Measurements from ENCODE around the gene PEX3.

PEX3 gene

GRCh38 chr6:143522039-143522600 lies 71.5 kb downstream of the PEX3 start:
- Histone ChIP-seq H3K36me3 (ENCODE audit: control insufficient read depth in 1 of 2, insufficient read depth in 2 of 2, low read length in 2 of 2) (no peaks in the 10 kb centered on the region), H3K4me2 (ENCODE audit: low read length) (no peak overlapping the region), H2AK5ac (ENCODE audit: low read length) (no peak overlapping the region), H3K4ac (ENCODE audit: low read depth, low read length) (no peak overlapping the region), H3K4me1 (ENCODE audit: control insufficient read depth in 1 of 2, insufficient read depth in 2 of 2, low read length in 2 of 2) (no peaks in the 10 kb centered on the region), H2BK12ac (ENCODE audit: low read length) (no peak overlapping the region), H2BK5ac (ENCODE audit: low read depth, low read length, poor library complexity) (no peak overlapping the region), H3K79me2 (ENCODE audit: control insufficient read depth, insufficient read depth, low read length, poor library complexity) (no peaks in the 10 kb centered on the region), H3K27me3 (ENCODE audit: insufficient read depth, low read length) (no peaks in the 10 kb centered on the region), H2AFZ (ENCODE audit: insufficient read depth, low read length, poor library complexity) (no peak overlapping the region), H3K4me3 (ENCODE audit: low read depth, low read length) (no peak overlapping the region), H3K9me3 (ENCODE audit: insufficient read depth, low read depth, low read length) (peaks cover 2% of the 10 kb centered on the region), H3K14ac (ENCODE audit: low read length) (no peak overlapping the region), H3K18ac (ENCODE audit: low read length) (no peak overlapping the region), H3K27ac (ENCODE audit: low read depth, low read length) (no peak overlapping the region), H3K23ac (ENCODE audit: low read length) (no peak overlapping the region), H4K8ac (ENCODE audit: low read depth, low read length) (no peak overlapping the region), H4K91ac (ENCODE audit: low read depth, low read length) (no peak overlapping the region), H3K79me1 (ENCODE audit: low read length) (no peaks in the 10 kb centered on the region), H4K12ac (ENCODE audit: low read depth, low read length) (no peak overlapping the region), H2BK120ac (ENCODE audit: insufficient read depth, low read length, poor library complexity) (no peak overlapping the region), H3K9ac (ENCODE audit: low read length) (no peak overlapping the region)
- DNase-seq: no peak
- no CpG with 5 or more reads among the region's 8 CpGs for WGBS (ENCODE audit: extremely low coverage, insufficient coverage, insufficient read length)

DNA sequence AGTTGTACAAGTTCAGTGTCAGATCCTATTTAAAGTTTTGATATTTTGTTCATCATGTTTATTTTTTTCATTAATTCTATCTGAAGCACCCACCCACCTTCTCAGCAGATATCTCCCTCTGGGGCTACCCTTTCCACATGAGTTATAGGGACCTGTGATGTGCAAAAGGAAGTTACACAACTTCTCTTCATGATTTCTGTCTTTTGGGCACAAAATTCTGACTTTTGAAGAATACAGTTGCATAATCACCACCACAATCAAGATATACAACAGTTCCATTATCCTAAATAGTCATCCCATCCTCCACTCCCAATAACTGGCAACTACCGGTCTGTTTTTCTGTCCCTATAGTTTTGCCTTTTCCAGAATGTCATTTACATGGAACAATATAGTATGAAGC lies 74.8 kb downstream of the PEX3 start:
- no peak overlapping the region for H3K14ac ChIP-seq (ENCODE audit: low read length)
- no CpG with 5 or more reads among the region's 1 CpG for WGBS (ENCODE audit: extremely low coverage, insufficient coverage, insufficient read length)
- no peak overlapping the region for H3K4me2 ChIP-seq (ENCODE audit: low read length)

GRCh38 chr6:143527677-143528076 lies 77.1 kb downstream of the PEX3 start:
- no peak overlapping the region for H3K27ac ChIP-seq (ENCODE audit: low read depth, low read length)
- no peaks in the 10 kb centered on the region for H3K4me1 ChIP-seq (ENCODE audit: control insufficient read depth in 1 of 2, insufficient read depth in 2 of 2, low read length in 2 of 2)
- no peak overlapping the region for H3K4me2 ChIP-seq (ENCODE audit: low read length)
- no peak for DNase-seq
- H3K4me3 ChIP-seq (ENCODE audit: low read depth, low read length): no peak overlapping the region
- H2BK120ac ChIP-seq (ENCODE audit: insufficient read depth, low read length, poor library complexity): no peak overlapping the region
- no peak overlapping the region for H4K8ac ChIP-seq (ENCODE audit: low read depth, low read length)
- no peaks in the 10 kb centered on the region for H3K79me1 ChIP-seq (ENCODE audit: low read length)
- no peaks in the 10 kb centered on the region for H3K27me3 ChIP-seq (ENCODE audit: insufficient read depth, low read length)
- H3K14ac ChIP-seq (ENCODE audit: low read length): no peak overlapping the region
- no peaks in the 10 kb centered on the region for H3K9me3 ChIP-seq (ENCODE audit: insufficient read depth, low read depth, low read length)
- H2AK5ac ChIP-seq (ENCODE audit: low read length): no peak overlapping the region
- H3K18ac ChIP-seq (ENCODE audit: low read length): no peak overlapping the region
- H3K9ac ChIP-seq (ENCODE audit: low read length): no peak overlapping the region
- no peak overlapping the region for H4K12ac ChIP-seq (ENCODE audit: low read depth, low read length)
- H2BK5ac ChIP-seq (ENCODE audit: low read depth, low read length, poor library complexity): no peak overlapping the region
- H3K79me2 ChIP-seq (ENCODE audit: control insufficient read depth, insufficient read depth, low read length, poor library complexity): no peaks in the 10 kb centered on the region
- WGBS (ENCODE audit: extremely low coverage, insufficient coverage, insufficient read length): no CpG with 5 or more reads among the region's 1 CpG
- H4K91ac ChIP-seq (ENCODE audit: low read depth, low read length): no peak overlapping the region
- no peak overlapping the region for H3K23ac ChIP-seq (ENCODE audit: low read length)
- H2AFZ ChIP-seq (ENCODE audit: insufficient read depth, low read length, poor library complexity): no peak overlapping the region
- H3K4ac ChIP-seq (ENCODE audit: low read depth, low read length): no peak overlapping the region
- H3K36me3 ChIP-seq (ENCODE audit: control insufficient read depth in 1 of 2, insufficient read depth in 2 of 2, low read length in 2 of 2): no peaks in the 10 kb centered on the region
- no peak overlapping the region for H2BK12ac ChIP-seq (ENCODE audit: low read length)

More for the DNA sequence above, 74.8 kb downstream of the PEX3 start:
- DNase-seq: no peak
- Histone ChIP-seq H3K4ac (ENCODE audit: low read depth, low read length) (no peak overlapping the region), H2BK120ac (ENCODE audit: insufficient read depth, low read length, poor library complexity) (no peak overlapping the region), H2AK5ac (ENCODE audit: low read length) (no peak overlapping the region), H3K36me3 (ENCODE audit: control insufficient read depth in 1 of 2, insufficient read depth in 2 of 2, low read length in 2 of 2) (no peaks in the 10 kb centered on the region), H3K9ac (ENCODE audit: low read length) (no peak overlapping the region), H3K79me1 (ENCODE audit: low read length) (no peaks in the 10 kb centered on the region), H2BK5ac (ENCODE audit: low read depth, low read length, poor library complexity) (no peak overlapping the region), H3K23ac (ENCODE audit: low read length) (no peak overlapping the region), H3K27me3 (ENCODE audit: insufficient read depth, low read length) (no peaks in the 10 kb centered on the region), H3K9me3 (ENCODE audit: insufficient read depth, low read depth, low read length) (peaks cover 2% of the 10 kb centered on the region), H3K27ac (ENCODE audit: low read depth, low read length) (no peak overlapping the region), H4K8ac (ENCODE audit: low read depth, low read length) (no peak overlapping the region), H2BK12ac (ENCODE audit: low read length) (no peak overlapping the region), H3K4me1 (ENCODE audit: control insufficient read depth in 1 of 2, insufficient read depth in 2 of 2, low read length in 2 of 2) (no peaks in the 10 kb centered on the region), H3K18ac (ENCODE audit: low read length) (no peak overlapping the region), H4K12ac (ENCODE audit: low read depth, low read length) (no peak overlapping the region), H3K79me2 (ENCODE audit: control insufficient read depth, insufficient read depth, low read length, poor library complexity) (no peaks in the 10 kb centered on the region), H2AFZ (ENCODE audit: insufficient read depth, low read length, poor library complexity) (no peak overlapping the region), H3K4me3 (ENCODE audit: low read depth, low read length) (no peak overlapping the region), H4K91ac (ENCODE audit: low read depth, low read length) (no peak overlapping the region)

DNA sequence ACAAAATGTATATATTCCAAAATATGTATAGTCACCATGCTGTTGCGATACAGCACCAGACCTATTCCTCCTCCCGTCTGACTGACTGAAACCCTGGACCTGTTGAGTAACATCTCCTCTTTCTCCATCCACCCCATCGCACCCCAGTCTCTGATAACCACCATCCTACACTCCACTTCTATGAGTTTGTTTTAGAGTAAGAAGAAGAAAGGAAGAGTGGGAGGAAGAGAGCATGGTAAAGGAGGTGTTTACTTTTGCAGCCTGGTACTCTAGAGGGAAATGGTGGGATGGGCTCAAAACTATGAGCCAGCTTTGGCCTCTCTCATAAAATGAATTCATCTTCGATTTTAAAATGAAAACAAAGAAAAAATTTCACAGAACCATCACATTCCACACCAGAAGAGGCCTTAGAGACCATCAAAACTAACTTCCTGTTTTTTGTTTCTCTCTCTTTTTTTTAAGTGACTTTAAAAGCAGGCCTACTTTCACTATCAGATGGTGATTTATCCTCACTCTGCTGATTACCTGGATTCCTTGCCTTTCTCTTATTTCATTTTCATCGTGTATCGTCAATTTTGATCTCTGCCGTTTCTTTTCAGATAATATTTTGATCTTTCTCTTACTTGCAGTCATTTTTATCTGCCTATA lies 77.7 kb downstream of the PEX3 start:
- no peak overlapping the region for H2BK12ac ChIP-seq (ENCODE audit: low read length)
- no peak overlapping the region for H2BK5ac ChIP-seq (ENCODE audit: low read depth, low read length, poor library complexity)
- no peak overlapping the region for H3K14ac ChIP-seq (ENCODE audit: low read length)
- no peak for DNase-seq
- H3K4me1 ChIP-seq (ENCODE audit: control insufficient read depth in 1 of 2, insufficient read depth in 2 of 2, low read length in 2 of 2): no peaks in the 10 kb centered on the region
- H2AK5ac ChIP-seq (ENCODE audit: low read length): no peak overlapping the region
- H3K9me3 ChIP-seq (ENCODE audit: insufficient read depth, low read depth, low read length): no peaks in the 10 kb centered on the region
- H3K4me2 ChIP-seq (ENCODE audit: low read length): no peak overlapping the region
- no peak overlapping the region for H4K91ac ChIP-seq (ENCODE audit: low read depth, low read length)
- no peaks in the 10 kb centered on the region for H3K36me3 ChIP-seq (ENCODE audit: control insufficient read depth in 1 of 2, insufficient read depth in 2 of 2, low read length in 2 of 2)
- no peak overlapping the region for H3K18ac ChIP-seq (ENCODE audit: low read length)
- H3K27ac ChIP-seq (ENCODE audit: low read depth, low read length): no peak overlapping the region
- no peak overlapping the region for H4K12ac ChIP-seq (ENCODE audit: low read depth, low read length)
- no peak overlapping the region for H3K23ac ChIP-seq (ENCODE audit: low read length)
- H3K79me2 ChIP-seq (ENCODE audit: control insufficient read depth, insufficient read depth, low read length, poor library complexity): no peaks in the 10 kb centered on the region
- H2BK120ac ChIP-seq (ENCODE audit: insufficient read depth, low read length, poor library complexity): no peak overlapping the region
- no peaks in the 10 kb centered on the region for H3K27me3 ChIP-seq (ENCODE audit: insufficient read depth, low read length)
- no peak overlapping the region for H4K8ac ChIP-seq (ENCODE audit: low read depth, low read length)
- no peak overlapping the region for H3K4ac ChIP-seq (ENCODE audit: low read depth, low read length)
- whole genome bisulfite sequencing (ENCODE audit: extremely low coverage, insufficient coverage, insufficient read length): no CpG with 5 or more reads among the region's 7 CpGs
- no peaks in the 10 kb centered on the region for H3K79me1 ChIP-seq (ENCODE audit: low read length)
- no peak overlapping the region for H2AFZ ChIP-seq (ENCODE audit: insufficient read depth, low read length, poor library complexity)
- no peak overlapping the region for H3K9ac ChIP-seq (ENCODE audit: low read length)
- H3K4me3 ChIP-seq (ENCODE audit: low read depth, low read length): no peak overlapping the region

Measured in trophoblast cell (in vitro differentiated cells and primary cell).